Neural progenitor cell (in vitro differentiated cells): Measurements from ENCODE around the gene CRTC3. TPM values are rescaled to one million over a fixed set of nuclear protein-coding genes. Genes with fewer than 3 reads are reported as not detected.
A peak's percentile ranks its signal among the peaks of the same experiment; 100 is the strongest.

Experiments
- DNase-seq: peaks from one replicate; pipeline ENCODE4 v3.0.0-alpha.2; 2016; ENCODE audit warnings: low spot score
- H2AFZ ChIP-seq: fragments of 200-600 bp; sonication (generic); replicated peaks from 2 replicates; pipeline ENCODE4 v1.6.1; 2016; ENCODE audit warnings: antibody characterized with exemption
- H3F3A ChIP-seq: fragments of 200-600 bp; sonication (generic); 2 replicates; pipeline ENCODE4 v1.6.1; 2016; ENCODE audit warnings: antibody characterized with exemption, low read depth
- H3K27ac ChIP-seq: fragments of 200-600 bp; sonication (generic); 2 replicates; pipeline ENCODE4 v1.5.1; 2016; ENCODE audit warnings: mild to moderate bottlenecking
- H3K27me3 ChIP-seq: fragments of 200-600 bp; sonication (generic); 2 replicates; pipeline ENCODE4 v1.6.1; 2016; ENCODE audit warnings: mild to moderate bottlenecking, moderate library complexity
- H3K36me3 ChIP-seq: fragments of 200-600 bp; sonication (generic); 2 replicates; pipeline ENCODE4 v1.5.1; 2016
- H3K4me1 ChIP-seq: fragments of 200-600 bp; sonication (generic); 2 replicates; pipeline ENCODE4 v1.6.1; 2016; ENCODE audit warnings: mixed run types
- H3K4me2 ChIP-seq: fragments of 200-600 bp; sonication (generic); 2 replicates; pipeline ENCODE4 v1.6.1; 2016
- H3K4me3 ChIP-seq: fragments of 200-600 bp; sonication (generic); 2 replicates; pipeline ENCODE4 v1.5.1; 2016
- H3K79me2 ChIP-seq: fragments of 200-600 bp; sonication (generic); 2 replicates; pipeline ENCODE4 v1.6.1; 2016; ENCODE audit warnings: low read depth
- H3K9ac ChIP-seq: fragments of 200-600 bp; sonication (generic); 2 replicates; pipeline ENCODE4 v1.6.1; 2016
- H3K9me3 ChIP-seq: fragments of 200-600 bp; sonication (generic); 2 replicates; pipeline ENCODE4 v1.5.1; 2016; ENCODE audit warnings: low read depth
- H4K20me1 ChIP-seq: fragments of 200-600 bp; sonication (generic); 2 replicates; pipeline ENCODE4 v1.6.1; 2016; ENCODE audit warnings: low read depth
- H3K27ac Mint-ChIP-seq: 3 replicates; pipeline ENCODE4 v1.8.0; 2021; ENCODE audit warnings: mixed read lengths
- H3K27me3 Mint-ChIP-seq: 2 replicates; pipeline ENCODE4 v1.8.0; 2022; ENCODE audit warnings: low read depth, mild to moderate bottlenecking, inconsistent platforms, moderate library complexity, mixed read lengths; ENCODE audit not compliant: insufficient read depth
- H3K36me3 Mint-ChIP-seq: 3 replicates; pipeline ENCODE4 v1.8.0; 2021; ENCODE audit warnings: mixed read lengths
- H3K4me1 Mint-ChIP-seq: 3 replicates; pipeline ENCODE4 v1.8.0; 2021; ENCODE audit warnings: mixed read lengths
- H3K4me3 Mint-ChIP-seq: 3 replicates; pipeline ENCODE4 v1.8.0; 2021; ENCODE audit warnings: mild to moderate bottlenecking, moderate library complexity, mixed read lengths
- H3K9me3 Mint-ChIP-seq: 3 replicates; pipeline ENCODE4 v1.8.0; 2020; ENCODE audit warnings: mixed read lengths
- CTCF ChIP-seq: fragments of 200-600 bp; sonication (generic); IDR thresholded peaks from 2 replicates; pipeline ENCODE4 v1.5.1; 2017; ENCODE audit warnings: antibody characterized with exemption, mild to moderate bottlenecking
- EZH2 ChIP-seq: fragments of 200-600 bp; sonication (generic); IDR thresholded peaks from 2 replicates; pipeline ENCODE4 v1.6.1; 2017; ENCODE audit warnings: antibody characterized with exemption, mild to moderate bottlenecking, moderate library complexity
- EZH2phosphoT487 ChIP-seq: fragments of 200-600 bp; sonication (generic); IDR thresholded peaks from 2 replicates; pipeline ENCODE4 v1.6.1; 2017; ENCODE audit warnings: antibody characterized with exemption
- total RNA-seq: library from RNA; depleted of rRNA; stranded (reverse); fragments of >200 nt; gene quantifications from 2 replicates; pipeline ENCODE4 v1.2.3, GENCODE V29; 2015; ENCODE audit warnings: low replicate concordance

Gene CRTC3
- total RNA-seq, 1 donor from 2014 or later, result 4.9 TPM

- Histone ChIP-seq H3K4me1 (peaks cover 37% of the 10 kb centered on the region), H3K4me3 (no peak overlapping the region), H3K36me3 (no peaks in the 10 kb centered on the region), H3K27me3 (no peaks in the 10 kb centered on the region), H3K9me3 (no peaks in the 10 kb centered on the region), H3K4me2 (no peak overlapping the region), H3K79me2 (no peaks in the 10 kb centered on the region), H3F3A (peaks cover 10% of the 10 kb centered on the region), H4K20me1 (no peaks in the 10 kb centered on the region), H2AFZ (no peak overlapping the region), H3K9ac (no peak overlapping the region), H3K27ac (no peak overlapping the region)
- H3K4me3 Mint-ChIP-seq, result no peak overlapping the region
- H3K27me3 Mint-ChIP-seq, result no peaks in the 10 kb centered on the region
- peaks cover 4% of the 10 kb centered on the region for H3K36me3 Mint-ChIP-seq
- peaks cover 51% of the 10 kb centered on the region for H3K4me1 Mint-ChIP-seq
- peaks cover 7% of the 10 kb centered on the region for H3K9me3 Mint-ChIP-seq
- no peak for DNase-seq
- no peak overlapping the region for H3K27ac Mint-ChIP-seq
- TF ChIP-seq EZH2, result no peak
- no peak for TF ChIP-seq EZH2phosphoT487
These were observed 28.4 kb downstream of the CRTC3 start for GRCh38 chr15:90558171-90558573.

- Histone ChIP-seq H3K9me3 (no peaks in the 10 kb centered on the region), H3K36me3 (no peaks in the 10 kb centered on the region), H3K79me2 (no peaks in the 10 kb centered on the region), H3K9ac (no peak overlapping the region), H2AFZ (no peak overlapping the region), H4K20me1 (no peaks in the 10 kb centered on the region), H3F3A (peaks cover 10% of the 10 kb centered on the region), H3K27me3 (no peaks in the 10 kb centered on the region), H3K4me3 (no peak overlapping the region), H3K4me2 (no peak overlapping the region), H3K27ac (no peak overlapping the region), H3K4me1 (peaks cover 37% of the 10 kb centered on the region)
- Mint-ChIP-seq H3K36me3 (peaks cover 4% of the 10 kb centered on the region), H3K27me3 (no peaks in the 10 kb centered on the region), H3K4me3 (no peak overlapping the region), H3K4me1 (peaks cover 46% of the 10 kb centered on the region), H3K9me3 (peaks cover 7% of the 10 kb centered on the region), H3K27ac (no peak overlapping the region)
- no peak for DNase-seq
- TF ChIP-seq CTCF (no peak), EZH2phosphoT487 (no peak), EZH2 (no peak)
These were observed 29.4 kb downstream of the CRTC3 start for GRCh38 chr15:90559119-90559518.

- H3K9me3 Mint-ChIP-seq, result peaks cover 7% of the 10 kb centered on the region
- DNase-seq, result peak; percentile 48
- H3K27me3 Mint-ChIP-seq, result no peaks in the 10 kb centered on the region
- Histone ChIP-seq H3K36me3 (no peaks in the 10 kb centered on the region), H3K79me2 (no peaks in the 10 kb centered on the region), H4K20me1 (no peaks in the 10 kb centered on the region), H2AFZ (no peak overlapping the region), H3K4me3 (no peak overlapping the region), H3K4me1 (peaks cover 37% of the 10 kb centered on the region), H3K4me2 (peak overlapping the region; percentile 19), H3F3A (peaks cover 10% of the 10 kb centered on the region), H3K27me3 (no peaks in the 10 kb centered on the region), H3K27ac (no peak overlapping the region), H3K9ac (no peak overlapping the region), H3K9me3 (no peaks in the 10 kb centered on the region)
- TF ChIP-seq CTCF (no peak), EZH2 (no peak), EZH2phosphoT487 (no peak)
- no peak overlapping the region for H3K27ac Mint-ChIP-seq
- peaks cover 10% of the 10 kb centered on the region for H3K36me3 Mint-ChIP-seq
- no peak overlapping the region for H3K4me3 Mint-ChIP-seq
- peaks cover 46% of the 10 kb centered on the region for H3K4me1 Mint-ChIP-seq
These were observed 30.6 kb downstream of the CRTC3 start for GRCh38 chr15:90560229-90560776.

- Histone ChIP-seq H3K4me1 (peaks cover 37% of the 10 kb centered on the region), H3K27ac (no peak overlapping the region), H3K79me2 (no peaks in the 10 kb centered on the region), H3K9ac (no peak overlapping the region), H4K20me1 (no peaks in the 10 kb centered on the region), H3K36me3 (no peaks in the 10 kb centered on the region), H3K27me3 (no peaks in the 10 kb centered on the region), H3F3A (peaks cover 10% of the 10 kb centered on the region), H3K4me3 (no peak overlapping the region), H2AFZ (no peak overlapping the region), H3K9me3 (no peaks in the 10 kb centered on the region), H3K4me2 (peak overlapping the region; percentile 34)
- peaks cover 13% of the 10 kb centered on the region for H3K36me3 Mint-ChIP-seq
- DNase-seq, result no peak
- no peak overlapping the region for H3K4me3 Mint-ChIP-seq
- H3K4me1 Mint-ChIP-seq, result peaks cover 46% of the 10 kb centered on the region
- no peak for TF ChIP-seq CTCF
- TF ChIP-seq EZH2phosphoT487, result no peak
- no peak for TF ChIP-seq EZH2
- no peak overlapping the region for H3K27ac Mint-ChIP-seq
- peaks cover 11% of the 10 kb centered on the region for H3K9me3 Mint-ChIP-seq
- H3K27me3 Mint-ChIP-seq, result no peaks in the 10 kb centered on the region
These were observed 31.9 kb downstream of the CRTC3 start for GRCh38 chr15:90561344-90562244.
